Stimulated activated CD4-positive, alpha-beta T cell treated with anti-CD3 and anti-CD28 coated beads, Interleukin-2, amount 100 ng/mL, for 24 hours (primary cell): ENCODE measurements around the gene HTR3A.
"Not testable (repeated sequence)": the region's sequence is repeated elsewhere in the genome, so short reads cannot be mapped to it uniquely, and the experiment has no call there.

Experiments
- DNase-seq, 2 donors: peaks; one replicate each; pipeline ENCODE4 v3.0.0-alpha.2; 2020

HTR3A gene

DNA sequence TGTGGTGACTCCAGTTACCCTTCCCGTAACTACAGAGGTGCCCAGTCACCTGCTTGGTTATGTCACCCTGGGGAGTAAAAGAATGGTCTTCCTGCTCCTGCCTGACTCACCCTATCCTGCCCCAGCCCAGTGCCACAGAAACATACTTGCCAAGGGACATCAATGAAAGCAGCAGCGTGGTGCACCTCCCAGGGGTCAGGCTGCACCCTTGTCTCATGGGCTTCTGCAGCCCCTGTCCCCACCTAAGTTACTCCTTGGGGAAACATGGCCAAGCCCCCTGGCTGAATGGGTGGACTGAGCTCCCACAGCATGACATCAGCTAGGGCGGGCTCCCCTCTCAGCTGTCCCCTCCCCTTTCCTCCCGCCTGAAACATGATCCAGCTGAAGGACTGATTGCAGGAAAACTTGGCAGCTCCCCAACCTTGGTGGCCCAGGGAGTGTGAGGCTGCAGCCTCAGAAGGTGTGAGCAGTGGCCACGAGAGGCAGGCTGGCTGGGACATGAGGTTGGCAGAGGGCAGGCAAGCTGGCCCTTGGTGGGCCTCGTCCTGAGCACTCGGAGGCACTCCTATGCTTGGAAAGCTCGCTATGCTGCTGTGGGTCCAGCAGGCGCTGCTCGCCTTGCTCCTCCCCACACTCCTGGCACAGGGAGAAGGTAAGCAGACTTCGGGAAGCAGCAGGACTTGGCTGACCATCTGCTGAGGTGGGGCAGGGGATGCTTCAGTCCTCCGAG, at the start of gene HTR3A:
Gene HTR3A (plus strand): TSS at position 368 of the 730 bp plus-strand sequence. CDS start 218 bp downstream, at position 586.
- DNase-seq: no peak

DNA sequence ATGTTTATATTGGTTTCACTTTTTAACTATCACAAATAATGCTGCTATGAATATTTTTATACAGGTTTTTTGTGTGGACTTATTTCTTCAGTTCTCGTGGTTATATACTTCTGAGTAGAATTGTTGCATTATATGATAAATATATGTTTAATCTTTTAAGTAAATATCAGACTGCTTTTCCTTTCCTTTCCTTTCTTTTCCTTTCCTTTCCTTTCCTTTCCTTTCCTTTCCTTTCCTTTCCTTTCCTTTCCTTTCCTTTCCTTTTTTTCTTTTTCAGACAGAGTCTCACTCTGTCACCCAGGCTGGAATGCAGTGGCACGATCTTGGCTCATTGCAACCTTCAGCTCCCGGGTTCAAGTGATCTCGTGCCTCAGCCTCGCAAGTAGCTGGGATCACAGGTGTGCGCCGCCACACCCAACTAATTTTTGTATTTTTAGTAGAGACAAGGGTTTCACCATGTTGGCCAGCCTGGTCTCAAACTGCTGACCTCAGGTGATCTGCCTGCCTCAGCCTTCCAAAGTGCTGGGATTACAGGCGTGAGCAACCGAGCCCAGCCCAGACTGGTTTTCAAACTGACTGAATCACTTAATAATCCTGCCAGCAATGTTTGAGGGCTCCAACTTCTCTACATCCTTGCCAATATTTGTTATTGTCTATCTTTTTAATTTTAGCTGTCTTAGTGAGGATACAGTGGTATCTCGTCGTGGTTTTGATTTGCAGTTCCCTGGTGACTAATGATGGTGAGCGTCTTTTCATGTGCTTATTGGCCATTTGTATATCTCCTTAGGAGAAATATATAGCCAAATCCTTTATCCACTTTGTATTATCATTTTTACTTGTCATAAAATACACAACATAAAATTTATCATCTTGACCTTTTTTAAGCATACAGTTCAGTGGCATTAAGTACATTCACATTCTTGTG, 48.4 kb upstream of the HTR3A start:
- no peak for DNase-seq

DNA sequence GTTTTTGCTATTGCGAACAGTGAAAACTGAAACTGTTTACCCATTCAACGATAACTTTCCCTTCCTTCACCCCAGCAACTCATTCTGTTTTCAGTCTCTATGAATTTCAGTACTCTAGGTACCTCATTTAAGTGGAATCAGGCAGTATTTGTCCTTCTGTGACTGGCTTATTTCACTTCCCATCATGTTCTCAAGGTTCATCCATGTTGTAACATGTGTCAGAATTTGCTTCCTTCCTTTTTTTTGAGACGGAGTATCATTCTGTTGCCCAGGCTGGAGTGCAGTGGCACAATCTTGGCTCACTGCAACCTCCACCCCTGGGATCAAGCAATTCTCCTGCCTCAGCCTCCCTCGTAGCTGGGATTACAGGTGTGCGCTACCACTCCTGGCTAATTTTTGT, 46.6 kb upstream of the HTR3A start:
- DNase-seq: no peak

DNA sequence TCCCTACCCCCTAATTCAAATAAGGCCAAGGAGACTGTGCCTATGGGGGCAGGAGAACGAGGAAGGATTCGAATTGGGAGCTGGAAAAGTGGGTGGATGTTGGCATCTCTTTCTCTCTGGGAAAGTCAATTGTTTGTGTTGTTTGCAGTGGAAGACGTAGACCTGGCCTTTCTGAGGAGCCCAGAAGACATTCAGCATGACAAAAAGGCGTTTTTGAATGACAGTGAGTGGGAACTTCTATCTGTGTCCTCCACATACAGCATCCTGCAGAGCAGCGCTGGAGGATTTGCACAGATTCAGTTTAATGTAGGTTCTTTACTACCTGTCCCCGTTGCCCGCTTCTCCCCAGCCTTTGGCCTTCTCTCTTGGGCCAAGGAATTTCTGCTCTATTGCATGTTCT, 42.1 kb upstream of the HTR3A start:
- no peak for DNase-seq

DNA sequence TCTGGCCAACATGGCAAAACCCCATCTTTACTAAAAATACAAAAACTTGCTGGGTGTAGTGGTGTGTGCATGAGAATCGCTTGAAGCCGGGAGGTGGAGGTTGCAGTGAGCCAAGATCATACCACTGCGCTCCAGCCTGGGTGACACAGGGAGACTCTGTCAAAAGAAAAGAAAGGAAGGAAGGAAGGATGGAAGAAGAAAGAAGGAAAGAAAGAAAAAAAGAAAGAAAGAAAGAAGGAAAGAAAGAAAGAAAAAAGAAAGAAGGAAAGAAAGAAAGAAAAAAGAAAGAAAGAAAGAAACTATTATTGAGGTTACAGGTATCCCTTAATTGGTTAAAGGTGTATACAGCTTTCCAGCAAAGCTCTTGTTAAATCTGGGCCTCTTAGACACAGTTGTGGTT, 40.7 kb upstream of the HTR3A start:
- not testable (repeated sequence) for DNase-seq

DNA sequence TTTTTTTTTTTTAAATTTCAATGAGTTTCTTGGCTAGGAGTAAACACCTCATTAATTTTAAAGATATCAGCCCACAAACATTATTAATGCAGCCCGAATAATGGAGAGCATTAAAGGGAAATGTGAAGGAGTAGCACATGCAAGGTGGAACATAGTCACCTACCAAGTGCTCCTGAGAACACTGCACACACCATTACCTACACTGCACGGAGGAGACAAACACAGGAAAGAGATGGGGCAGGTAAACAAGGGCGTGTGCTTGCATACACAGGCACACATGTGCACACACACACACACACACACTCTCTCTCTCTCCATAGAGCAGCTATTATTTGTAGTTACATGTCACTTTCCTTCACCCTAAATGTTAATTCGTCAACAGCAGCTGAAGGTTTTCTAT, 40.1 kb upstream of the HTR3A start:
- DNase-seq: no peak

DNA sequence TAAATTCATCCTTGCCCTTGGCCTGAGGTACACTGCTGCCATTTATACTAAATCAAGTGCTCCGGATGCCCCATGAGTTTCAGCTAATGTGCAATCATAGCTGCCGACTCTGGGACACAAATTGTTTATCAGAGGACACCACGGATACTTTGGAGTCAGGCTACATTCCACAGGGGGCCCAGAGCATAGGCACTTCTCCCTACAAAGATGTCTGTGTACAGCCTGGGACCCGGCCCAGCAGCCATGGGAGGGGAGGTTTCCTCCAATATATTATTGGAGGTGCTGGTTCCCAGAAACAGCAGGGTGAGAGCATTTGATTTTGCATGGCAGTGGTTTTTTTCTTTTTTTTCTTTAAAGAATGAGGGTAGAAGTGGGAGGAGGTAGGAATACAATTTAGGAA, 39.0 kb upstream of the HTR3A start:
- no peak for DNase-seq

DNA sequence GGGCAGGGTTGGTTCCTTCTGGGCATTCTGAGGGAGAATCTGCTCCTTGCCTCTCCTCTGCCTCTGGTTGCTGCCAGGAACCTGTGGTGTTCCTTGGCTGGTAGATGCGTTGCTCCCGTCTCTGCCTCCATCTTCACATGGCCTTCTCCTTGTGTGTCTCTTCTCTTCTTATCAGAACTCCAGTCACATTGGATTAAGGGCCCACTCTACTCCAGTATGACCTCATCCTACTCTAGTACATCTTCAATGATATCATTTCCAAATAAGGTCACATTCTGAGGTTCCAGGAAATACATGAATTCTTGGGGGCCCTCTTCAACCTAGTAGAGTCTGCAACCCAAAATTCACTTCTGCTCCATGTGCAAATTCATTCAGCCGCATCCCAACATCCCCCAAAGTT, 37.0 kb upstream of the HTR3A start:
- no peak for DNase-seq

DNA sequence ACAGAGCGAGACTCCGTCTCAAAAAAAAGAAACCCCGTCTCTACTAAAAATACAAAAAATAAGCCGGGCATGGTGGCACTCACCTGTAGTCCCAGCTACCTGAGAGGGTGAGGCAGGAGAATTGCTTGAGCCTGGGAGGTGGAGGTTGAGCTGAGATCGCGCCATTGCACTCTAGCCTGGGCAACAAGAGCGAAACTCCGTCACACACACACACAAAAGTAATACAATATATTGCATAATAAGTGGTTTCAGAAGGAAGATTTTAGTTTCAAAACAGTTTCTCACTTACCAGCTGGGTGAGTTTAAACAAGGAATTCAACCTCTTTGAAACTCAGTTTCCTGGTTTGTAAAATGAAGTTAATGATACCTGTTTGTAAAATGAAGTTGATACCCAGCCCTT, 32.7 kb upstream of the HTR3A start:
- no peak for DNase-seq

DNA sequence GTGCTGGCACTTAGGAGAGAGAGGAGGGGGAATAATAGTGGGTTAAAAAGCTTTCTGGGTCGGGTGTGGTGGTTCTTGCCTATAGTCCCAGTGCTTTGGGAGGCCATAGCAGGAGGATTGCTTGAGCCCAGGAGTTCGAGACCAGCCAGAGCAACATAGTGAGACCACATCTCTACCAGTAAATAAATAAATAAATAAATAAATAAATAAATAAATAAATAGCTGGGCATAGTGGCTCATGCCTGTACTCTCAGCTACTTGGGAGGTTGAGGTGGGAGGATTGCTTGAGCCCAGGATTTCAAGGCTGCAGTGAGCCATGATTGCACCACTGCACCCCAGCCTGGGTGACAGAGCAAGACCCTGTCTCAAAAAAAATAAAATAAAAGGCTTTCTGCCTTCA, 28.7 kb upstream of the HTR3A start:
- not testable (repeated sequence) for DNase-seq

DNA sequence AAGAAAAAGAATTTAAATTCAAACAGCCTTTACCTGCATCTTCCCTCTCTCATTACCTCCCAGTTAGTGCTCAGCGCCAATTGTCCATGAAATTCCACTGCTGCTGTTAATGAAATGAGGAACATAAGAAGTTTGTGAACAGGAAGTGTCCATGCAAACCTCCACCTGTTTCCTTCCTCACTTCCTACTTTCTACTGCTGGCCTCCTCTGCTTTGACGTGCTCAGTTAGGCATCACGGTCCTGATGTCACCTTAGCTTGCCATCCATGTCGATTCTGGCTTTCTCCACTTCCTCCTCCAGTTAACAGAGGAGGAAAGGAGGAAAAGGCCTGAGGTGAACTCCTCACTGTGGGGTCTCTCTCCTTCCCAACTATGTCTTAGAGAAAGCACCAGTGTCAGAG, 26.9 kb upstream of the HTR3A start:
- no peak for DNase-seq

DNA sequence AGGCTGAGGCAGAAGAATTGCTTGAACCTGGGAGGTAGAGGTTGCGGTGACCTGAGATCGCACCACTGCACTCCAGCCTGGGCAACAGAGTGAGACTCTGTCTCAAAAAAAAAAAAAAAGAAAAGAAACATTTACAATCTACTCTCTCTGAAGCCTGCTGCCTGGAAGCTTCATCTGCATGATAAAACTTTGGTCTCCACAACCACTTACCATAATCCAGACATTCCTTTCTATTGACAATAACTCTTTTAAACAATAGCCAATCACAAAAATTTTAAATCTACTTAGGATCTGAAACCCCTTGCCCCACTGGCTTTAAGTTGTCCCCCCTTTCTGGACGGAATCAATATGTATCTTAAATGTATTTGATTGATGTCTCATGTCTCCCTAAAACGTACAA, 25.0 kb upstream of the HTR3A start:
- DNase-seq: no peak

DNA sequence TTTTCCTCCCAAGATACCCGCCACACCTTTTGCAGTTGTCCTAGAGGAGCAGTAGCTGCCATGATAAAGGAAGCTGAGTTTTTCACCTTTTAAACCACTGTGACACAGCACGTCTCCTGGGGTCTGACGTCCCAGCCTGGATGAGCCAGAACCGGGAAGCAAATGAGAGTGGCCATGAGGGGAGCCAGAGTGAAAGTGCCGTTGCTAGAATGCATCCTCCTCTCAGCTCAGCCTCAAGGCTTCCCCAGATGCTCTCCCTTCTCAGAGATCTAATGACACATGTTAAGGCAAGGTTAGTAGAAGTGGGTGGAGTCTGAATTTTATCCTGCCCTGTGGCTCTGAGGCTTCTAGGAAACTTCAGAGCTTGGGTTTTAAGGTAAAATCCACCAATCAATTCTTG, 23.4 kb upstream of the HTR3A start:
- DNase-seq: no peak

DNA sequence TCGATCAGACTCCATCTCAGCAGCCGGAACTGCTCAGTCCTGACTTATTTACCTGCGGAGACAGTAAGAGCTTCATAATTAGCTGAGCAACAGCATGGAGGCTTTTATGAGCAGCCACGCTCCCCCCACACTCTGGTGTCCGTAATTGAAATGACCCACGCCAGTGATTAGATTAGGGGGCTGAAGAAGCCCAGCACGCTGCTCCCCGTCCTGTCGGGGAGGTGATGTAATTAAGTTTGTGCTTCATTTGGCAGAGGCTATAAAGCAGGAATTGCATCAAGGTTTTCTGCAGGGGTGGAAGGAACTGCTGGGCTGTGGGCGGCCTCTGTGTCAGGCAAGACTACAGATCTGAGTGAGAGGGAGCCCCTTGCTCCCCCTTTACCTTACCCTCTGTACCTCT, 22.8 kb upstream of the HTR3A start:
- no peak for DNase-seq

DNA sequence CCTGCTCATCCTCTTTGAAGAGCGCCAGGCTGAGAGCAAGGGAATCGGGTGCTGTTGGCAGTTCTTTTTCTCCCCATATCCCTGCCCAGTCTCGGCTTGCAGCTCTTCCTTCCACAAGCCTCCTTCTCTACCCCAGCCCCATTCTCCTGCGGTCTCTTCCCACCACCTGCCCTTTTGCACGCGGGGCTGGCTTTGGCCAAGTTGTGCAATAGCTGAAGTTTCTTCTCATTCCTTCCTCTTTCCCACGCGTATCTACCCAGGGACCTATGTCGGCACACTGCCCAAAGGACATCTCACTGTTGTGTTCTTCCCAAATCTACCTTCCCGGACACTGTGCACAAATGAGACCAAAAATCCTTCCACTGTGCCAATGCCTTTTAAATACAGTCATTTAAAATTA, 22.3 kb upstream of the HTR3A start:
- DNase-seq: no peak

DNA sequence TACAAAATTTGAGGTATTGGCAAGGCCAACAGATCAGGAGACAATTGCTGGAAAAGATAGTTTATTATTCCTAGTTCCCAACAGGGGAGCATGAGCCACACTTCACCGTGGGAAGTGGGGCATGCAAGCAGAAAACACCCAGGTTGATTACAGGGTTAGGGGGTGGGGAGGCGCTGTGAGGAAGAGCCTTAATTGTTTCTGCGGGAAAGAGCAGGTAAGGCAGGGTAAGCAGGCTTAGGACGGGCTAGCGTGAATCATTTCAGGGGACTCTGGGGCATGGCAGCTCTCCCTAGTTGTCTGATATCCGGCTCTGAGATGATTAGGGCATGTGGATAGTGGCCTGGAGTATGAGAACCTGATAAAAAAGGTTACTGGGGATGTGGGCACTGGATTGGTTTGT, 20.7 kb upstream of the HTR3A start:
- no peak for DNase-seq

DNA sequence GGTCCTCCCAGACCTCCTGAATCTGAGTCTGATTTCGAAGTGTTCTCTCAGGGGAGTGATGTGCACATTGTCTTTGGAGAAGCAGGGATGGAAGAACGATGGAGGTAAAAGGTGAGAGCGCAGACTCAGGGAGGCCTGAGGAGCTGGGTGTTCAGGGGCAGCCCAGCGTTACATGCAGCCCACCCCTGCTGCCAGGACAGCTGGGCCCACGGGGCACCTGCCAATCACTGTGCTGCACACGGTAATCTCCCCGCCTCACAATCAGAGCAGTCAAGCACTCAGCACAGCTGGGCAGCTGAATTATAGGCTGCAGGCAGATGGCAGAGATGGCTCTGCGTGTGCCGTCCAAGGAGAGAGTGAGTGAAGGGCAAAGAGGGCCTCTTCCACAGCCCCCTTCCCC, 17.9 kb upstream of the HTR3A start:
- DNase-seq: no peak

DNA sequence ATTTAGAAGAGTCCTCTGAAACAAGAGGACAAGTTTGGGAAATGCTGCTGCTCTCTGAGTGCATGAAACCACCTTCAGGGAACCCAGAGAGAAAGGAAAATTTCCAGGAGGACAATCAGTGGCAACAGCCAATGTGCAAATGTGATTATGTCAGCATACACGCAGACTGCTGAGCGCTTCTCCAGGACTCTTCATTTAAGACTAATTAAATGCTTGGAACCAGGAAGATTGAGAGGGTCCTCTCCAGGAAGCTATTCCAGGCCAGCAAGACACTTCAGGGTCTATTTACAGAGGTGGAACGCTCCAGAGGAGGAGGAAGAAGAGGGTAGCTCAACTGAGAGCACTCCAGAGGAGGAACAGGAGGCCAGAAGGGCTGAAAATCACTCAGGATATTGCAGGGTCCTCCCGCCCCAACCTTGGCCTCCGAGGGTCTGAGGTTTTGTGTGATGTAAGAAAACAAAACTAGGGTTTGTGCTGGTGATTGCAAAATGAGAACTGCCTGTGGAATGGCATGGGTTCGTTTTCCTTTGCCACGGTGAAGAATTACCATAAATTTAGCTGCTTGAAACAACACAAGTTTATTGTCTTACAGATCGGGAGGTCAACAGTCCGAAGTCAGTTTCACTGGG, 14.1 kb upstream of the HTR3A start:
- no peak for DNase-seq

DNA sequence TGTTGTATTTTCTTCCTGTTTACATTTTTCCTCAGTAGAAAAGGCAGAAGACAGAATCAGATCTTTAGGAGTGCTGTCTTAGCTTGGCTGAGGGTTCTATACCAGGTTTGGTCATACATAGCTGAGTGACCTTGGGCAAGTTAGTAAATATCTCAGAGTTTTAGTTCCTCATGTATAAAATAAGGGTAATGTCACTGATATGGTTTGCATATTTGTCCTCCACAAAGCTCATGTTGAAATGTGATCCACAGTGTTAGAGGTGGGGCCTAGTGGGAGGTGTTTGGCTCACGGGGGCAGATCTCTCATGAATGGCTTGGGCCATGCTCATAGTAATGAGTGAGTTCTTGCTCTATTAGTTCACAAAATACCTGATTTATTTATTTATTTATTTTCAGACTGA, 7.5 kb upstream of the HTR3A start:
- DNase-seq: no peak

DNA sequence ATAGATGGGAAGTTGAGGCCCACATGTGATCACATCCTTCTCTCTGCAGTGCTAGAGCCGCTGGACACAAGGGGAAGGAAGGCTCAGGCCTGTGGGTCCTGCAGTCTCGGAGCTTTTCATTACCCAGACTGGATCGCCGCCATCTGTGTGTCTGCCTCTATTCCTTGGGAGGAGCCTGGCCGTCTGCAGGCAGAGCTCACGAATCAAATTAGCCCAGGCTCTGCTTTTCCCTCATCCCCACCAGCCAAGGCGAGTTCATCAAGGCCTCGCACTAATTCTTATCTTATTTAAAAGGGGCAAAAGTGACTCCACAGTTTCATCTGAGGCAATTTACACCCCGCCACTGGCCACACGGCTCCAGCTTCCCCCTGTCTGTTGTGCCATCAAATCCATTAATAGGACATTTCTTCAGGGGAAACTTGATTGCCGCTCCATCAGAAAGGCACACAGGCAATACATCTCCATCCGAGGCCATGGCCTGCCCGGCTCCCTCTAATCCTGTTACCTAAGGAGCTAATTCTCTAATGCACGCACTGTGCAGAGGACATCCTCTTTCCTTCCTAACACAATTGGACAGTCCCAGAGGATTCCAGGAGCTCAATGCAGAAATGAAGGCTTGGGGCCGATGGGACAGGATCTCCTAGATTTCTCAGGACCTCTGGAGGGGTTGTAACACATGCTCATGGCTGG, 3.3 kb upstream of the HTR3A start:
- no peak for DNase-seq

DNA sequence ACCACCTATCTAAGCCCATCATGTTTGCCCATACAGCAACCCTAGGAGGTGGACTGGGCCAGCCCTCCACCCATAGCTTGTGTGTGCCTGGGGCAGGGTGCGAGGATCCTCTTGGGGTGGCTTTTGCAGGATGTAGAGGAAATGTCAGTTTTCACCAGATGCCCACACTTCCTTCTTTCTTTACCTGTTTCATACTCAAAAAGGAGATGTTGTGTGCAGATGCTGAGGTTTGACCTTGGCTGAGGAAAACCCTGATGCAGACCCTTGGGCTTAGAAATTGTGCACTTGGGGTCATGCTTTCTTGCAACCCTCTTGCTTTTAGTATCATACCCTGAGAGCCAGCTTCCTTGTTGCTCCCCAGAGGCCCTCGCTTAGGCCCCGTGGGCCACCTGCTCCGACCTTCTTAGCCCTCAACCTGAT, 2.2 kb downstream of the HTR3A start:
- no peak for DNase-seq

DNA sequence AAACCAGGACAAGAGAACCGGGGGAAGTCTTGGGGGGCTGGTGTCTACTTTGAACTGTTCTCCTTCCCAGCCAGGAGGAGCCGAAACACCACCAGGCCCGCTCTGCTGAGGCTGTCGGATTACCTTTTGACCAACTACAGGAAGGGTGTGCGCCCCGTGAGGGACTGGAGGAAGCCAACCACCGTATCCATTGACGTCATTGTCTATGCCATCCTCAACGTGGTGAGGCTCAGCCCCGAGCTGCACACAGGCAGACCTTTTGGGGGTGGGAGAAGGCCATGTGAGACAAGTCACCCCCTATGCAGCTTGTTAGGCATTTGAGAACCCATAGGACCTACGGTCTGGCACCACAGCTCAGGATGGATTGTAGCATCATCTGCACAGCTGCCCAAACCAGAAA, 2.8 kb downstream of the HTR3A start:
- no peak for DNase-seq

DNA sequence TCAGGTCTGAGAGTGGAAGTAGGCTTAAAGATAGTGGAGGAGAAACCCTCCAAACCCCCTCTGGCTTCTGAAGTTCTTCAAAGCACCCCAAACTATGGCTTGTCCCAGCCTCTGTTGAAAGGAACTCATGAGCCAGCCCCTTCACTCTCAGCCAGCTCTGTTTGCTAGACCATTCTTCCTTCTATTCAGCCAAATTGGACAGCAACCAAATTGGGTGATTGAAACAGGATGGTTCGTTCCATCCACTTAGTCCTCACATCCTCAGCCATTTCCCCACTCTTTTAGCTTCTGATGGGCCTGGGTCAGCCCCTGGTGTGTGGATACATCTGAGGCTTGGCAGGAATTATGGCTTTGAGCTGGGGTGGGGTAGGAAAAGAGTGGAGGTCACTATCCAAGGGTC, 4.5 kb downstream of the HTR3A start:
- no peak for DNase-seq
